Fibroblast of lung (primary cell): ENCODE data around the gene RERE.

Source experiments
- EZH2 ChIP-seq: IDR thresholded peaks from 2 replicates; pipeline ENCODE4 v1.5.1; 2012; ENCODE audit warnings: low read length, control low read depth, mild to moderate bottlenecking; ENCODE audit errors: missing control alignments
- TF ChIP-seq, protein P1 (sequence below), 2 donors: IDR thresholded peaks in 1 of 2; conservative IDR thresholded peaks in 1 of 2; 1 replicate in 1 of 2; 2 replicates in 1 of 2; pipeline ENCODE4 v1.5.1; 2011 to 2012; ENCODE audit warnings: low read length in 2 of 2, control low read depth in 1 of 2, inconsistent platforms in 1 of 2, low read depth in 1 of 2, mild to moderate bottlenecking in 1 of 2

DNA sequence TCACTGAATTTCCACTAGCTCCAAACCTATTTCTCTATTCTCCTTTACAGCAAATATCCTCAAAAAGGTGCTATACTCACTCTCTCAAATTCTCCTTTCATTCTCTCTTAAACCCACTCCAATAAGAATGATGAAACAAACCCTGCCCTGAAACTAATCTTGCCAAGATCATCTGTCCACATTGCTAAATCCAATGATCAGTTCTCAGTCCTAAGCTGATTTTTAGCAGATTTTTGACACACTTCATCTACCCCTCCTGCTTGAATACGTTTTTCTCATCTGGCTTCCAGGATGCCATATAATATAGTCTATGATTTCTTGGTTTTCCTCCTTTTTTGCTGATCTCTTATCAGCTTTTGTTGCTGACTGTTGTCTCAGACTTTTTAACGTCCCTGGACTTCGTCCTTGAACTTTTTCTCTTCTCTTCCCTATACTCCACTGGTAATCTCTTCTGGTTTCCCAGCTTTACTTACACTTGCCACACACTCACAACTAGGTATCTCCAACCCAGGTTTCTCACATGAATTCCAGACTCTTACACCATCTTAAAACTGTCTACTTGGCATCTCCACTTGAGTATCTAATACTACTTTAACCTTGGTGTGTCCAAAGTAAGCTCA is 35.3 kb downstream of the RERE start:
- TF ChIP-seq, protein P1, sequence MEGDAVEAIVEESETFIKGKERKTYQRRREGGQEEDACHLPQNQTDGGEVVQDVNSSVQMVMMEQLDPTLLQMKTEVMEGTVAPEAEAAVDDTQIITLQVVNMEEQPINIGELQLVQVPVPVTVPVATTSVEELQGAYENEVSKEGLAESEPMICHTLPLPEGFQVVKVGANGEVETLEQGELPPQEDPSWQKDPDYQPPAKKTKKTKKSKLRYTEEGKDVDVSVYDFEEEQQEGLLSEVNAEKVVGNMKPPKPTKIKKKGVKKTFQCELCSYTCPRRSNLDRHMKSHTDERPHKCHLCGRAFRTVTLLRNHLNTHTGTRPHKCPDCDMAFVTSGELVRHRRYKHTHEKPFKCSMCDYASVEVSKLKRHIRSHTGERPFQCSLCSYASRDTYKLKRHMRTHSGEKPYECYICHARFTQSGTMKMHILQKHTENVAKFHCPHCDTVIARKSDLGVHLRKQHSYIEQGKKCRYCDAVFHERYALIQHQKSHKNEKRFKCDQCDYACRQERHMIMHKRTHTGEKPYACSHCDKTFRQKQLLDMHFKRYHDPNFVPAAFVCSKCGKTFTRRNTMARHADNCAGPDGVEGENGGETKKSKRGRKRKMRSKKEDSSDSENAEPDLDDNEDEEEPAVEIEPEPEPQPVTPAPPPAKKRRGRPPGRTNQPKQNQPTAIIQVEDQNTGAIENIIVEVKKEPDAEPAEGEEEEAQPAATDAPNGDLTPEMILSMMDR (conservative IDR thresholded peaks at IDR 0.05 in 1 of 2, IDR thresholded peaks at IDR 0.05 in 1 of 2; ENCODE audit: low read depth in 1 of 2, low read length in 2 of 2), result no peak
- no peak for TF ChIP-seq EZH2
